CD4-positive, alpha-beta T cell treated with Interleukin-21 for 1 hour (primary cell): ENCODE results near the gene ADRB1.

Experiments
- DNase-seq: peaks from one replicate; pipeline ENCODE4 v3.0.0-alpha.2; 2020

Gene ADRB1

GRCh38 chr10:114095559-114096337, 52.1 kb downstream of the ADRB1 start:
- peak; percentile 24 for DNase-seq
